ENCODE measurements around the gene PFKFB3.

DNA sequence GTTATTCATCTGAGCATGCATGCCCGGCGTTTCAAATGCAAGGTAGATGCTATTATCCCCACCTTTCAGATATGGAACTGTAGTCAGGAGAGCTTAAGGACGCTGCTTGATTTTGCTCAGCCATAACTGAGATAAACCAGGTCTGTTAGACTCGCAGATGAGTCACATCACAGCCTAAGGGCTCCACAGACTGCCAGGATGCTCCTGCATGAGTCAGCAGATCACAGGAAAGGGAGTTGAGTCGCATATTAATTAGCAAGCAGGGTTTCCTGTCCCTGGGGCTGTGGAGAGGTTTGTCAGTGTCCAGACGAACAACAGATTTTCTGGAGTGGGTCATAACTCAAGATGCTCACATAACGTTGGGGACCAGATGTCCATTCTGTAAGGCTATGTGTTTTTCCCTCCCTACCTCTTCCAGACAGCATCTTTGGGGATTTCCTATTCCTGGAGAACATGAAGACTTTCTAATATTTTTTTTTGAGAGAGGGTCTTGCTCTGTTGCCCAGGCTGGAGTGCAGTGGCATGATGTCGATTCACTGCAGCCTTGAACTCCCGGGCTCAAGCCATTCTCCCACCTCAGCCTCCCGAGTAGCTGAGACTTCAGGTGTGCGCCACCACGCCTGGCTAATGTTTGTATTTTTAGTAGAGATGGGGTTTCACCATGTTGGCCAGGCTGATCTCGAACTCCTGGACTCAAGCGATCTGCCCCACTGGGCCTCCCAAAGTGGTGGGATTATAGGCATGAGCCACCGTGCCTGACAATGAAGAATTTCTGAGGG, 36.7 kb downstream of the PFKFB3 start:
- TF ChIP-seq, protein P1, sequence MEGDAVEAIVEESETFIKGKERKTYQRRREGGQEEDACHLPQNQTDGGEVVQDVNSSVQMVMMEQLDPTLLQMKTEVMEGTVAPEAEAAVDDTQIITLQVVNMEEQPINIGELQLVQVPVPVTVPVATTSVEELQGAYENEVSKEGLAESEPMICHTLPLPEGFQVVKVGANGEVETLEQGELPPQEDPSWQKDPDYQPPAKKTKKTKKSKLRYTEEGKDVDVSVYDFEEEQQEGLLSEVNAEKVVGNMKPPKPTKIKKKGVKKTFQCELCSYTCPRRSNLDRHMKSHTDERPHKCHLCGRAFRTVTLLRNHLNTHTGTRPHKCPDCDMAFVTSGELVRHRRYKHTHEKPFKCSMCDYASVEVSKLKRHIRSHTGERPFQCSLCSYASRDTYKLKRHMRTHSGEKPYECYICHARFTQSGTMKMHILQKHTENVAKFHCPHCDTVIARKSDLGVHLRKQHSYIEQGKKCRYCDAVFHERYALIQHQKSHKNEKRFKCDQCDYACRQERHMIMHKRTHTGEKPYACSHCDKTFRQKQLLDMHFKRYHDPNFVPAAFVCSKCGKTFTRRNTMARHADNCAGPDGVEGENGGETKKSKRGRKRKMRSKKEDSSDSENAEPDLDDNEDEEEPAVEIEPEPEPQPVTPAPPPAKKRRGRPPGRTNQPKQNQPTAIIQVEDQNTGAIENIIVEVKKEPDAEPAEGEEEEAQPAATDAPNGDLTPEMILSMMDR (tag by site-specific recombination; IDR thresholded peaks at IDR 0.05): no peak
- TF ChIP-seq, protein P2, sequence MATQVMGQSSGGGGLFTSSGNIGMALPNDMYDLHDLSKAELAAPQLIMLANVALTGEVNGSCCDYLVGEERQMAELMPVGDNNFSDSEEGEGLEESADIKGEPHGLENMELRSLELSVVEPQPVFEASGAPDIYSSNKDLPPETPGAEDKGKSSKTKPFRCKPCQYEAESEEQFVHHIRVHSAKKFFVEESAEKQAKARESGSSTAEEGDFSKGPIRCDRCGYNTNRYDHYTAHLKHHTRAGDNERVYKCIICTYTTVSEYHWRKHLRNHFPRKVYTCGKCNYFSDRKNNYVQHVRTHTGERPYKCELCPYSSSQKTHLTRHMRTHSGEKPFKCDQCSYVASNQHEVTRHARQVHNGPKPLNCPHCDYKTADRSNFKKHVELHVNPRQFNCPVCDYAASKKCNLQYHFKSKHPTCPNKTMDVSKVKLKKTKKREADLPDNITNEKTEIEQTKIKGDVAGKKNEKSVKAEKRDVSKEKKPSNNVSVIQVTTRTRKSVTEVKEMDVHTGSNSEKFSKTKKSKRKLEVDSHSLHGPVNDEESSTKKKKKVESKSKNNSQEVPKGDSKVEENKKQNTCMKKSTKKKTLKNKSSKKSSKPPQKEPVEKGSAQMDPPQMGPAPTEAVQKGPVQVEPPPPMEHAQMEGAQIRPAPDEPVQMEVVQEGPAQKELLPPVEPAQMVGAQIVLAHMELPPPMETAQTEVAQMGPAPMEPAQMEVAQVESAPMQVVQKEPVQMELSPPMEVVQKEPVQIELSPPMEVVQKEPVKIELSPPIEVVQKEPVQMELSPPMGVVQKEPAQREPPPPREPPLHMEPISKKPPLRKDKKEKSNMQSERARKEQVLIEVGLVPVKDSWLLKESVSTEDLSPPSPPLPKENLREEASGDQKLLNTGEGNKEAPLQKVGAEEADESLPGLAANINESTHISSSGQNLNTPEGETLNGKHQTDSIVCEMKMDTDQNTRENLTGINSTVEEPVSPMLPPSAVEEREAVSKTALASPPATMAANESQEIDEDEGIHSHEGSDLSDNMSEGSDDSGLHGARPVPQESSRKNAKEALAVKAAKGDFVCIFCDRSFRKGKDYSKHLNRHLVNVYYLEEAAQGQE (tag by site-specific recombination; IDR thresholded peaks at IDR 0.05): no peak
- TF ChIP-seq ZNF701 (tag by site-specific recombination; IDR thresholded peaks at IDR 0.05) (no peak), ZNF335 (tag by site-specific recombination; conservative IDR thresholded peaks at IDR 0.05) (no peak), SCRT1 (tag by site-specific recombination; IDR thresholded peaks at IDR 0.05; ENCODE audit: borderline replicate concordance) (no peak), SP2 (tag by site-specific recombination; IDR thresholded peaks at IDR 0.05) (0 out of 2 replicates have a peak, but pooled peaks have one; percentile 6), HOXA7 (CRISPR knock-in tag; IDR thresholded peaks at IDR 0.05; ENCODE audit: borderline replicate concordance) (no peak), SCRT2 (tag by site-specific recombination; IDR thresholded peaks at IDR 0.05) (no peak), ZFP37 (tag by site-specific recombination; IDR thresholded peaks at IDR 0.05) (no peak), KLF10 (tag by site-specific recombination; IDR thresholded peaks at IDR 0.05) (no peak)
- TF ChIP-seq, protein P3, sequence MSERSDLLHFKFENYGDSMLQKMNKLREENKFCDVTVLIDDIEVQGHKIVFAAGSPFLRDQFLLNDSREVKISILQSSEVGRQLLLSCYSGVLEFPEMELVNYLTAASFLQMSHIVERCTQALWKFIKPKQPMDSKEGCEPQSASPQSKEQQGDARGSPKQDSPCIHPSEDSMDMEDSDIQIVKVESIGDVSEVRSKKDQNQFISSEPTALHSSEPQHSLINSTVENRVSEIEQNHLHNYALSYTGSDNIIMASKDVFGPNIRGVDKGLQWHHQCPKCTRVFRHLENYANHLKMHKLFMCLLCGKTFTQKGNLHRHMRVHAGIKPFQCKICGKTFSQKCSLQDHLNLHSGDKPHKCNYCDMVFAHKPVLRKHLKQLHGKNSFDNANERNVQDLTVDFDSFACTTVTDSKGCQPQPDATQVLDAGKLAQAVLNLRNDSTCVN (tag by site-specific recombination; optimal IDR thresholded peaks at IDR 0.05): no peak
- TF ChIP-seq, protein P4, sequence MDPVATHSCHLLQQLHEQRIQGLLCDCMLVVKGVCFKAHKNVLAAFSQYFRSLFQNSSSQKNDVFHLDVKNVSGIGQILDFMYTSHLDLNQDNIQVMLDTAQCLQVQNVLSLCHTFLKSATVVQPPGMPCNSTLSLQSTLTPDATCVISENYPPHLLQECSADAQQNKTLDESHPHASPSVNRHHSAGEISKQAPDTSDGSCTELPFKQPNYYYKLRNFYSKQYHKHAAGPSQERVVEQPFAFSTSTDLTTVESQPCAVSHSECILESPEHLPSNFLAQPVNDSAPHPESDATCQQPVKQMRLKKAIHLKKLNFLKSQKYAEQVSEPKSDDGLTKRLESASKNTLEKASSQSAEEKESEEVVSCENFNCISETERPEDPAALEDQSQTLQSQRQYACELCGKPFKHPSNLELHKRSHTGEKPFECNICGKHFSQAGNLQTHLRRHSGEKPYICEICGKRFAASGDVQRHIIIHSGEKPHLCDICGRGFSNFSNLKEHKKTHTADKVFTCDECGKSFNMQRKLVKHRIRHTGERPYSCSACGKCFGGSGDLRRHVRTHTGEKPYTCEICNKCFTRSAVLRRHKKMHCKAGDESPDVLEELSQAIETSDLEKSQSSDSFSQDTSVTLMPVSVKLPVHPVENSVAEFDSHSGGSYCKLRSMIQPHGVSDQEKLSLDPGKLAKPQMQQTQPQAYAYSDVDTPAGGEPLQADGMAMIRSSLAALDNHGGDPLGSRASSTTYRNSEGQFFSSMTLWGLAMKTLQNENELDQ (tag by site-specific recombination; IDR thresholded peaks at IDR 0.05; ENCODE audit: low read depth): no peak
- TF ChIP-seq, protein P5, sequence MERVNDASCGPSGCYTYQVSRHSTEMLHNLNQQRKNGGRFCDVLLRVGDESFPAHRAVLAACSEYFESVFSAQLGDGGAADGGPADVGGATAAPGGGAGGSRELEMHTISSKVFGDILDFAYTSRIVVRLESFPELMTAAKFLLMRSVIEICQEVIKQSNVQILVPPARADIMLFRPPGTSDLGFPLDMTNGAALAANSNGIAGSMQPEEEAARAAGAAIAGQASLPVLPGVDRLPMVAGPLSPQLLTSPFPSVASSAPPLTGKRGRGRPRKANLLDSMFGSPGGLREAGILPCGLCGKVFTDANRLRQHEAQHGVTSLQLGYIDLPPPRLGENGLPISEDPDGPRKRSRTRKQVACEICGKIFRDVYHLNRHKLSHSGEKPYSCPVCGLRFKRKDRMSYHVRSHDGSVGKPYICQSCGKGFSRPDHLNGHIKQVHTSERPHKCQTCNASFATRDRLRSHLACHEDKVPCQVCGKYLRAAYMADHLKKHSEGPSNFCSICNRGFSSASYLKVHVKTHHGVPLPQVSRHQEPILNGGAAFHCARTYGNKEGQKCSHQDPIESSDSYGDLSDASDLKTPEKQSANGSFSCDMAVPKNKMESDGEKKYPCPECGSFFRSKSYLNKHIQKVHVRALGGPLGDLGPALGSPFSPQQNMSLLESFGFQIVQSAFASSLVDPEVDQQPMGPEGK (tag by site-specific recombination; IDR thresholded peaks at IDR 0.05): no peak
